Trophoblast cell (in vitro differentiated cells and primary cell): Measurements from ENCODE around the gene HSP90AB1.
A peak's percentile ranks its signal among the peaks of the same experiment; 100 is the strongest.

Source experiments
- DNase-seq, 2 donors: peaks; one replicate each; pipeline ENCODE4 v3.0.0-alpha.2; 2016
- H2AFZ ChIP-seq: 2 replicates; pipeline ENCODE4 v1.6.1; 2013; ENCODE audit warnings: low read length, moderate library complexity, mild to moderate bottlenecking; ENCODE audit not compliant: insufficient read depth, poor library complexity
- H2AK5ac ChIP-seq: 2 replicates; pipeline ENCODE4 v1.6.1; 2013; ENCODE audit warnings: mild to moderate bottlenecking, low read length
- H2BK120ac ChIP-seq: 2 replicates; pipeline ENCODE4 v1.6.1; 2013; ENCODE audit warnings: low read length, mild to moderate bottlenecking, moderate library complexity; ENCODE audit not compliant: insufficient read depth, poor library complexity
- H2BK12ac ChIP-seq: 2 replicates; pipeline ENCODE4 v1.6.1; 2013; ENCODE audit warnings: mild to moderate bottlenecking, low read length, moderate library complexity
- H2BK5ac ChIP-seq: 2 replicates; pipeline ENCODE4 v1.6.1; 2013; ENCODE audit warnings: low read length, low read depth, moderate library complexity, mild to moderate bottlenecking; ENCODE audit not compliant: poor library complexity
- H3K14ac ChIP-seq: 2 replicates; pipeline ENCODE4 v1.6.1; 2013; ENCODE audit warnings: mild to moderate bottlenecking, low read length
- H3K18ac ChIP-seq: 2 replicates; pipeline ENCODE4 v1.6.1; 2013; ENCODE audit warnings: mild to moderate bottlenecking, low read length
- H3K23ac ChIP-seq: 2 replicates; pipeline ENCODE4 v1.6.1; 2013; ENCODE audit warnings: low read length
- H3K27ac ChIP-seq: 2 replicates; pipeline ENCODE4 v1.5.1; 2013; ENCODE audit warnings: low read depth, mild to moderate bottlenecking, inconsistent platforms, low read length, moderate library complexity
- H3K27me3 ChIP-seq: 2 replicates; pipeline ENCODE4 v1.6.1; 2013; ENCODE audit warnings: inconsistent platforms, mild to moderate bottlenecking, low read length, moderate library complexity; ENCODE audit not compliant: insufficient read depth
- H3K36me3 ChIP-seq, 2 experiments: 1 replicate in 1 of 2; 2 replicates in 1 of 2; pipeline ENCODE4 v1.6.1; 2013; ENCODE audit warnings: low read length in 2 of 2, mild to moderate bottlenecking in 2 of 2, moderate library complexity in 1 of 2; ENCODE audit not compliant: insufficient read depth in 2 of 2, control insufficient read depth in 1 of 2
- H3K4ac ChIP-seq: 2 replicates; pipeline ENCODE4 v1.6.1; 2013; ENCODE audit warnings: low read depth, mild to moderate bottlenecking, low read length, moderate library complexity
- H3K4me1 ChIP-seq, 2 experiments: 1 replicate in 1 of 2; 2 replicates in 1 of 2; pipeline ENCODE4 v1.6.1; 2013; ENCODE audit warnings: low read length in 2 of 2, mild to moderate bottlenecking in 2 of 2, moderate library complexity in 1 of 2; ENCODE audit not compliant: insufficient read depth in 2 of 2, control insufficient read depth in 1 of 2
- H3K4me2 ChIP-seq: 2 replicates; pipeline ENCODE4 v1.6.1; 2013; ENCODE audit warnings: inconsistent platforms, mild to moderate bottlenecking, low read length, moderate library complexity
- H3K4me3 ChIP-seq: 2 replicates; pipeline ENCODE4 v1.5.1; 2013; ENCODE audit warnings: mild to moderate bottlenecking, low read depth, low read length, inconsistent platforms
- H3K79me1 ChIP-seq: one replicate; pipeline ENCODE4 v1.6.1; 2013; ENCODE audit warnings: low read length
- H3K79me2 ChIP-seq: 2 replicates; pipeline ENCODE4 v1.6.1; 2013; ENCODE audit warnings: low read length, mild to moderate bottlenecking; ENCODE audit not compliant: control insufficient read depth, insufficient read depth, poor library complexity
- H3K9ac ChIP-seq: 2 replicates; pipeline ENCODE4 v1.6.1; 2013; ENCODE audit warnings: mild to moderate bottlenecking, low read length
- H3K9me3 ChIP-seq: 2 replicates; pipeline ENCODE4 v1.6.1; 2013; ENCODE audit warnings: low read depth, mild to moderate bottlenecking, control low read depth, inconsistent platforms, low read length; ENCODE audit not compliant: insufficient read depth
- H4K12ac ChIP-seq: 2 replicates; pipeline ENCODE4 v1.6.1; 2013; ENCODE audit warnings: low read depth, mild to moderate bottlenecking, low read length, moderate library complexity
- H4K8ac ChIP-seq: 2 replicates; pipeline ENCODE4 v1.6.1; 2013; ENCODE audit warnings: low read depth, mild to moderate bottlenecking, low read length, moderate library complexity
- H4K91ac ChIP-seq: one replicate; pipeline ENCODE4 v1.6.1; 2013; ENCODE audit warnings: low read depth, mild to moderate bottlenecking, low read length, moderate library complexity
- WGBS: extraction: QIAGEN DNeasy Blood & Tissue Kit; methylation state at CpG from one replicate; pipeline ENCODE4 v1.1.7; 2013; ENCODE audit warnings: missing lambda C conversion rate; ENCODE audit not compliant: insufficient read length, insufficient coverage; ENCODE audit errors: extremely low coverage; 5-methylcytosine and 5-hydroxymethylcytosine counted together

The HSP90AB1 gene

GRCh38 chr6:44261581-44261980 is 14.7 kb downstream of the HSP90AB1 start:
- Histone ChIP-seq H2AK5ac (no peak overlapping the region), H3K4ac (no peak overlapping the region), H3K27ac (no peak overlapping the region), H2BK5ac (no peak overlapping the region), H3K4me2 (no peak overlapping the region), H3K9me3 (no peaks in the 10 kb centered on the region), H3K4me3 (no peak overlapping the region), H3K9ac (no peak overlapping the region), H3K27me3 (no peaks in the 10 kb centered on the region), H3K23ac (no peak overlapping the region), H3K14ac (no peak overlapping the region), H2BK12ac (no peak overlapping the region), H3K36me3 (peaks cover 19 to 23% of the 10 kb centered on the region in 2 experiments), H3K79me2 (peaks cover 11% of the 10 kb centered on the region), H3K4me1 (peaks cover 24 to 27% of the 10 kb centered on the region in 2 experiments), H4K91ac (no peak overlapping the region), H2BK120ac (no peak overlapping the region), H2AFZ (no peak overlapping the region), H4K8ac (no peak overlapping the region), H3K79me1 (peaks cover 16% of the 10 kb centered on the region), H3K18ac (no peak overlapping the region), H4K12ac (no peak overlapping the region)
- no peak for DNase-seq
- WGBS, result no CpG with 5 or more reads among the region's 8 CpGs

GRCh38 chr6:44262467-44263353 is 15.8 kb downstream of the HSP90AB1 start:
- peak overlapping the region; percentile 99 for H3K4me2 ChIP-seq
- H3K4me1 ChIP-seq, result peaks cover 23 to 25% of the 10 kb centered on the region in 2 experiments
- no peaks in the 10 kb centered on the region for H3K27me3 ChIP-seq
- no peak overlapping the region for H3K14ac ChIP-seq
- H3K9me3 ChIP-seq, result no peaks in the 10 kb centered on the region
- no peak overlapping the region for H2BK120ac ChIP-seq
- H3K36me3 ChIP-seq, result peaks cover 19 to 23% of the 10 kb centered on the region in 2 experiments
- peaks cover 3% of the 10 kb centered on the region for H3K79me2 ChIP-seq
- H4K8ac ChIP-seq, result peak overlapping the region; percentile 33
- H3K4ac ChIP-seq, result peak overlapping the region; percentile 29
- no peak overlapping the region for H2AFZ ChIP-seq
- no peak for DNase-seq
- H3K79me1 ChIP-seq, result peaks cover 8% of the 10 kb centered on the region
- WGBS, result no CpG with 5 or more reads among the region's 7 CpGs
- no peak overlapping the region for H2BK12ac ChIP-seq
- no peak overlapping the region for H3K4me3 ChIP-seq
- H3K9ac ChIP-seq, result peak overlapping the region; percentile 13
- no peak overlapping the region for H3K23ac ChIP-seq
- H2AK5ac ChIP-seq, result peak overlapping the region; percentile 44
- H3K18ac ChIP-seq, result peak overlapping the region; percentile 38
- no peak overlapping the region for H4K12ac ChIP-seq
- H3K27ac ChIP-seq, result no peak overlapping the region
- H2BK5ac ChIP-seq, result peak overlapping the region; percentile 4
- H4K91ac ChIP-seq, result no peak overlapping the region

GRCh38 chr6:44263354-44264100 is 16.6 kb downstream of the HSP90AB1 start:
- Histone ChIP-seq H2AFZ (no peak overlapping the region), H3K27me3 (peaks cover 3% of the 10 kb centered on the region), H3K18ac (peak overlapping the region; percentile 38), H2BK120ac (no peak overlapping the region), H3K9ac (peak overlapping the region; percentile 18), H2AK5ac (peak overlapping the region; percentile 26), H3K27ac (no peak overlapping the region), H3K4me3 (no peak overlapping the region), H3K4ac (peak overlapping the region; percentile 29), H3K23ac (no peak overlapping the region), H3K4me1 (peaks cover 23 to 24% of the 10 kb centered on the region in 2 experiments), H4K12ac (no peak overlapping the region), H4K8ac (peak overlapping the region; percentile 33), H4K91ac (peak overlapping the region; percentile 13), H2BK12ac (peak overlapping the region; percentile 42), H3K79me2 (peaks cover 3% of the 10 kb centered on the region), H2BK5ac (peak overlapping the region; percentile 9), H3K9me3 (no peaks in the 10 kb centered on the region), H3K36me3 (peaks cover 17 to 20% of the 10 kb centered on the region in 2 experiments), H3K14ac (no peak overlapping the region), H3K79me1 (peaks cover 8% of the 10 kb centered on the region), H3K4me2 (peak overlapping the region; percentile 99)
- no peak for DNase-seq
- no CpG with 5 or more reads among the region's 9 CpGs for WGBS

- no CpG with 5 or more reads among the region's 13 CpGs for WGBS
- Histone ChIP-seq H3K27ac (peak overlapping the region; percentile 44), H4K91ac (peak overlapping the region; percentile 6), H3K4me1 (peaks cover 23 to 24% of the 10 kb centered on the region in 2 experiments), H3K4me2 (peak overlapping the region; percentile 99), H3K9me3 (no peaks in the 10 kb centered on the region), H2AK5ac (peak overlapping the region; percentile 35), H3K9ac (peak overlapping the region; percentile 75), H4K8ac (peak overlapping the region; percentile 5), H3K36me3 (peaks cover 11 to 14% of the 10 kb centered on the region in 2 experiments), H3K27me3 (peaks cover 12% of the 10 kb centered on the region), H3K79me2 (peaks cover 3% of the 10 kb centered on the region), H4K12ac (peak overlapping the region; percentile 13), H2AFZ (peak overlapping the region; percentile 41), H3K79me1 (peaks cover 8% of the 10 kb centered on the region), H3K23ac (no peak overlapping the region), H3K4me3 (peak overlapping the region; percentile 87), H3K14ac (peak overlapping the region; percentile 13), H2BK120ac (peak overlapping the region; percentile 1), H2BK12ac (no peak overlapping the region), H3K18ac (peak overlapping the region; percentile 67), H3K4ac (peak overlapping the region; percentile 21), H2BK5ac (no peak overlapping the region)
- DNase-seq, result peak in 1 of 2 donors; percentile 26
These were observed 17.5 kb downstream of the HSP90AB1 start for GRCh38 chr6:44264154-44265006.
